Kidney capillary endothelial cell (primary cell): ENCODE measurements around the gene TOX2.

Experiments used
- DNase-seq: peaks from one replicate; pipeline ENCODE4 v3.0.0-alpha.2; 2018; ENCODE audit warnings: low spot score

The TOX2 gene

DNA sequence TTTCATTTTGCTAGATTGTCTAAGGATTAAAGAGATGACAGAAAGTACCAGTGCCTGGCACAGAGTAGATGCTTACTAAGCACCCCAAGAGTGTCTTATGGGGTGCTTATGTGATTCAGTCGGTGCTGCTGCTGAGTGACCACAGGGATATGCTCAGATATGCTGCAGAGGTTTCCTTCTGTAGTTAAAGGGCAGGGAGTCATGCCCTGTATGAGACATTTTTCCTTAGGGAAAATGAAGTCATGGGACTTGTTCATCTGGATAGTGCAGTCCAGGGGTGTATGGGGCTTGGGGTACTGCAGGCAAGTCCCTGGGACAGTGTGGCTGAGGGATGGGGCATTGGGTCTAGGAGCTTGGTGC is 25.1 kb downstream of the TOX2 start:
- DNase-seq, result no peak

DNA sequence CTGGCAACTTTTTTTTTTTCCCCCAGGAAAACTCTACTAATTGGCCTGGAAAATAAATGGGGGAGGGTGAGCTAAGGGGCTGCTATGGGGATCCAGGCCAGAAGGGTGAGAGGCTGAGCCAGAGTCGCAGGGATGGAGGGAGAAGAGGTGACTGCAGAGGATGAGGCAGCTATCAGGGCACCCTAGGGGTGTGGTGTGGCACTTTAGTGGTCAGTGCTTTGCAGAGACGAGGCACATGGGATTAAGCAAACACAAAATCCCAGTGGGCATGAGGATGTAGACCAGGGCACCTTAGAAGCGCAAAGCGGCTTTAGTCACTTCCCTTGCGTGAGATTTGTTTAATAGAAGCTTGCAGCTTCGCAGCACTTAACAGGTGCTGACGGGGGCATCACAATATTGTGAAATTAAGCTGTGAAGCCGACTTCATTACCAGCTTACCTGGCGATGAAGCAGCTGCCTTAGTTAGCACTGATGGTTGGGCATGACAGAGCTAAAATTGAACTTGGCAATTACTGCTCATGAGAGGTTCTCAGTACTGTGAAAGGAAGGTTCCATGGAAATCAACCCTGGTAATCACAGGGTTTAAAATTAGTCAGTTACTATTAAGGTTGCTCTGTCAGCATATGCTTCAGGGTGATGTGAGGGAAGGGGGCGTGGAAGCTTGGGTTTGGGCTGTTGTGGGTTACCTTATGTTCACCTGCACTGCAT is 26.0 kb downstream of the TOX2 start:
- no peak for DNase-seq

DNA sequence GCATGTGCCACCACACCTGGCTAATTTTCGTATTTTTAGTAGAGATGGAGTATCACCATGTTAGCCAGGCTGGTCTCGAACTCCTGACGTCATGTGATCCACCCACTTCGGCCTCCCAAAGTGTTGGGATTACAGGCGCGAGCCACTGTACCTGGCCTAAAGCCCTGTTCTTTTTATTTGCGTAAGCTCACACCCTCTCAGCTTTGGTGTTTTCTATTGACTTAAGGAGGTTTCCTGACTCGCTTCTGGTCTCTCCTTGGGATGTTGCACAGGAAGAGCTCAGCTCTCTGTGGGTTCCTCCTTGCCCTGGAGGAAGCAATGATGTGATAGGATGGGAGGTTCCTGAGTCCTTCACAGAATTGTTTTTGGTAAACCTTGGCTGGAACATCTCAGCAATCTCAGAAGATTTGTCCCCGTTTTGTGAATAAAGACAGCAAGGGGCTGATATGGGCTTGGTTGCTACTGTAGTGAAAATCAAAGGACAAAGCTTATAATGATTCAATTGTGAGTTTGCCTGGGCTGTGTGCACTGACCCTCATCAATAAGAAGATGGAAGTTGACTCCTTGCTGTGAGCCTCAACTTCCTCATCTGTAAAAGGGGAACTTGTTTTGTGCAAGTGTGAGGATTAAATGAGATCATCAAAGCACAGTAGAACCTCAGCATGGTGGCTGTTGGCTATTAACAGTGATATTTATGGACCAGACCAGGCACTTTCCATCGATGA is 27.0 kb downstream of the TOX2 start:
- DNase-seq, result no peak

DNA sequence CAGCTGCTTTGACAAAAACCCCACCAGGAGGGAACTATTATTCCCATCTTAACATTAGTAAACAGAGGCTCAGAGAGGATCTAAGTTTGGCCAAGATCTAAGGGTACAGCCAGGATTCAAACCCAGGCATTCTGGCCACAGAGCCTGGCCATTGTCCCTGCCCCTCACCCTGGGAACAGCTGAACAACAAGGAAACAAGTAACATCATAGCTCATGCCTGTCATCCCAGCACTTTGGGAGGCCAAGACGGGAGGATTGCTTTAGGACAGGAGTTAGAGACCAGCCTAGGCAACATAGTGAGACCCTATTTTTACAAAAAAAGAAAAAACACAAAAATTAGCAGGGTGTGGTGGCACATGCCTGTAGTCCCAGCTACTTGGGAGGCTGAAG is 27.5 kb downstream of the TOX2 start:
- no peak for DNase-seq

DNA sequence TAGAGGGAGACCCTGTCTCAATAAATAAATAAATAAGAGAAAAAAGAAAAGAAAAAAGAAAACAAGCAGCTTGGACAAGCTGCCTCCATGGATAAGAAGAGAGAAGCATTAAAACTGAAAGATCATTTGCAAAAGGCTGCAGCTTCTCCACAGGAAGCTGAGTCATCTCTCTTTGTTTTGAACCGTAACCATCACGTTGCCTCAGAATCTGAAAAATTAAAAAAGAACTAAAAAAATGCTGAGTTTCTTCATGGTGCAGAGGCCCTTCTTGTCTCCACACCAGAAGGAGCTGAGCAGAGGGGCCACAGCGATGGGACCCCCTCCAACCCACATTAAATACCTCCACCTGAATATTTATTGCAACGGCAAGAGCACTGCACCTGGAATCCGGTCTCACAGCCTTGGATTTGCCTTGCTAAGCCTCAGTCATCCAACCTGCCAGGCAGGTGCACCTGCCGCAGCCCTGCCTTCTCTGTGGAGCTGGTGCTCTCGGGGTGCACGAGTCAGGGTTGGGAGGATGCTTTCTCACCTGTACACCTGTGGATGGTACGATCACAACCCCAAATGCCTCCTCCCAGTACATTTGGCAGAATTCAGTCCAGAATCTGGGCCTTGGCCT is 28.1 kb downstream of the TOX2 start:
- peak; percentile 52 for DNase-seq

DNA sequence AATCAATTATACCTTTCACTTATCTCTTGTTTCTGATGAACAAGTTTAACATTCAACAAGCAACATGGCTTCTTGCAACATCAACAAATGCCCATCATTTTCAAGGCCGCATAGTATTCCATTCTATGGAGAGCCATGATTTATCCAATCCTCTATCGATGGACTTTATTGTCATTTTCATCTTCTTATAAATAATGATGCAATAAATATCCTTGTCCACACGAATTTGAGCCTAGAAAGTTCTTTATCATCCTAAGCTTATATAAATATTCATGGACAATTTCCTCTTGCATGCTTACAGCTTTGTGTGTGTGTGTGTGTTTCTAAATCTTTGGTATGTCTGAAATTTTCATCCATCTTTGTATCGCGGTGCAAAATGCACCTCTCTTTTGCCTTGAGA is 29.1 kb downstream of the TOX2 start:
- DNase-seq, result no peak

DNA sequence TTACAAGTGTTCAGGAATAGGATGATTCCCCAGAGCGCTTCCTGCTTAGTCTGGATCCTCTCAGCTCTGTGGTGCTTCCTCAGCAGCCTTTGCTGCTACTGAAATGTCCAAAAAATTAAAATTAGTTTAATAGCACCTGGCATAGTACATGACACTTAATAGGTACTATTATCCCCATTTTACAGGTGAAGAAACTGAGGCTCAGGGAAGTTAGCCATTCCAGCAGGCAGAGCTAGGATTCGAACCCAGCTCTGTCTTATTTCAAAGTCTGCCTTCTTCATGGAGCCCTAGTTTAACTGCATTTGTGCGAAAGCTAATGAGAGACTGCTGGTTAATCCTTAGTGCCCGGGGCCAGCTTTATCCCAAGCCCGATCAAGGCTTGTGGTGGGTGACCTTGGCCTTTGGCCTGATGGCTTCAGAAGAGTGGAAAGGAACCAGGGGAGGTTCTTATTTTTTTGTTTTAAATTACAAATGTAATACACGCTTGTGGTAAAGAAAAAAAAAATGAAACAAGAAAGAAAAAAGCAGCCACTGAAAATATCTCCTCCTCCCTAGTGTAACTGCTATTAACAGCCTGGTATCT is 30.1 kb downstream of the TOX2 start:
- no peak for DNase-seq

DNA sequence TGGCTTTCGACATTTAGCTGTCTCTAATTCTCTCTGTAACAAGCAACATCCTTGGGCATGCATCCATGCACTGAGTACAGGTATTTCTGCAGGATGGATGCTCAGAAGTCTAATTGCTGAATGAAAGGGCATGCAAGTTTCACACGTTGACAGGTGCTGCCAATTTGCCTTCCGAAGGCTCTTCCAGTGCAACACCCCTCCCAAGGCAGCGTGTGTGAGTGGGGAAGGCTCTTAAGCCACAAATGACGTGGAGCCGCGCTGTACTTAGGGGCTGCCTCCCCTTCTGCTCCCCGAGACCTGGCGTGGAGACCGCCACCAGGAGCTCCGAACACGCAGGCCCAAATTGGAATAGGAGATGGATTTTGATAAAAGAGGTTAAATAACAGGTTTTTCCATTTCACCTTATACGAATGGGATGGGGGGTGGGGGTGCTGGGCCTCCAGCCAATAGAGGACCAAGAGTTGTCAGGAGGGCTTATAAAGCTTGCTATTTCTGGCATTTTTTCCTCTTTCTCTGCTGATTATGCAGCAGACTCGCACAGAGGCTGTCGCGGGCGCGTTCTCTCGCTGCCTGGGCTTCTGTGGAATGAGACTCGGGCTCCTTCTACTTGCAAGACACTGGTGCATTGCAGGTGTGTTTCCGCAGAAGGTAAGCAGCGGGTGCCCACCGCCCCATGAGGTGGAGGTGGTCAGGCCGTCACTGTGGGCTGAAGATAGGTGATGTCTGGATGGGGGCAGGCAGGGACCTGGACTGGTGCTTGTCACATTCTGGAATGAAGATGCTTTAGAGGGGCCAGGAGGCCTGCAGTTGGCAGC is 30.9 kb downstream of the TOX2 start:
- DNase-seq, result no peak

DNA sequence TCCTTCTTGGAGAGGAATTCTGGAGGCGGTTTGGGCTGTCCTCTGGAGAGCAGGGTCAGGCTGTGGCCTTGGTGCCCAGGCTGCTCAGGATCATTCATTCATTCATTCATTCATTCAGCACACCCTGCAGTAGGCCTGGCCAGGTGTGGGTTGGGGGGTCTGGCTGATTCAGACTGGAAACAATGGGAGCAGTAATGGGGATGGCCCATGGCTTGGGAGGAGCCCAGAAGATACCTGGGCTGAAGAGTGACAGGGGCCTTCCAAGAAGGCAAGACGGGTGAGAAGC is 31.5 kb downstream of the TOX2 start:
- no peak for DNase-seq

DNA sequence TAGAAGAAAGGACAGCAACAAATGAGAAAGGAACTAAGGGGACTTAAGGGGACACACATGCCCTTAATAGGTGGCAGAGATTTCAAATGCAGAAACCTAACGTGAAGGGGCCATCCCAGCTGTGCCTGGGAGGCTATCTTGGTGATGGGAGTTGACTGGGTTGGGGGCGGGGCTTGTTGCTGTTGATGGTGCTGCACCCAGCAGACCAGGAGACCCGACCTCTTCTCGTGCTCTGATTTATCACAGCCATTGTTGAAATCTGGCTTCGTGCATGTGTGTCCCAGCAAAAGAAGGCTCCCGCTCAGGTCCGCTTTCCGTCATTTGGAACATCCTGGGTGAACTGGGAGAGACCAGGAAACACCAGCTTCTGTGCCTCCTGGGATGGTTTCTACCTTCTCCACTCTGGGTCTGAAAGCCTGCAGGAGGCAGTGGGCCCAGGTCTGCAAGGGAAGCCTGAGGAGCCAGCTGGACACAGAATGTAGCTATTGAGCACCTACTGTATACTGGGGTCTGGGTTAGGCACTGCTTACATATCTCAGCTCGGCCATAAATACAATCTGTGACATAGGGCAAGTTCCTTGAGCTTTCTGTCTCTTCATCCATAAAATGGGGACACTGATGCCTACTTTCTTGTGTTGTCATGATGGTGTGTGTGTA is 32.1 kb downstream of the TOX2 start:
- no peak for DNase-seq

DNA sequence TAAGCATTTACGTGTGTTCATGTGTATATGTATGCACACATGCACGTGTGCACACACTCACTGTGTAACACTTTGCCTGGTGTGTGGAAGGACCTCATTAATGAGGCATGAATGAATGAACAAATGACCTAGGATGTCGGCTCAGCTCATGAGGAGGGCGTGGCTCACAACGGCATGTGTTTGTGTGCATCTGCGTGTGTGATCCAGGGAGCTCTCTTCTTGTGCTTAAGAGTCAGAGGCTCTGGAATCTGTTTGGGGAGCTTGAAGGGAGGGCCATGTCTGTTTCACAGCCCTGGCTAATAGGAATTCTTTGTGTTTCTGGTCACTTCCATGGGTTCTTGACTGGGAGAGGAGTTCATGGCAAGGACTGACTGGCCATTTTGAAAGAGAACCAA is 32.7 kb downstream of the TOX2 start:
- no peak for DNase-seq

DNA sequence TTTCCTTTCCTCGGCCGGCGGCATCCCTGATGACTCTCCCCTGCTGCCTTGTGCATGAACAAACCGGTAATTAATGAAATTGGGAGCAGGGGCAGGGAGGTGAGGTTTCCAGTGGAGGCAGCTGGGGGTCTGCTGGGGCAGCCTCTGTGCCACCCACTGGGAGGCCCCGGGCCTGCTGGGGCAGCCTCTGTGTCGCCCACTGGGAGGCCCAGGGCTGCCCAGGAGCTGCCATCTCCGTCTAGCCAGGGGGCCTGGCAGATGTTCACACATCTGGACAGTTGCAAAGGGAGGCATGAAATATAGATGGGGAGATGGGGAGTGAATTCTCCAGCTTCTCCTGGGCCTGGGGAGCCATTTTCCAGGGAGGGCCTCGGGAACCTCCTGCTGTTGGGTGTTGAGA is 33.8 kb downstream of the TOX2 start:
- no peak for DNase-seq

DNA sequence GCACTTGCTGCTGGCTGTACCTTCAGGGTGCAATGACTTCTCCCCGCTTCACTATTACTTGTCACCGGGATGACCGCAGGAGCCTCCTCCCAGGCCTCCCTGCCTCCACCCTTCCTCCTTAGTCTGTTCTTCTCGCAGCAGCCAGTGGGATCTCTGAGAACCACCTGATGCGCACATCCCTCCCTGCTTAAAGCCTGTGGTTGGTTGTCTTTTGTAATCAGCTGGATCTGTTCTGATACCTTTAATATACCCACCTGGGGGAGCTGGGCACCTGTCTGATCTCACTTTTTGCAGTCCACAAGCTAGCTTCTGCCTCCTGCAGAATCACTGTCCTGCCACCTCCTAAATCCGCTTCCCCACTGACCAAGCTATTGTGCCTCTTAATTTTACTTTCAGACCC is 34.6 kb downstream of the TOX2 start:
- no peak for DNase-seq

DNA sequence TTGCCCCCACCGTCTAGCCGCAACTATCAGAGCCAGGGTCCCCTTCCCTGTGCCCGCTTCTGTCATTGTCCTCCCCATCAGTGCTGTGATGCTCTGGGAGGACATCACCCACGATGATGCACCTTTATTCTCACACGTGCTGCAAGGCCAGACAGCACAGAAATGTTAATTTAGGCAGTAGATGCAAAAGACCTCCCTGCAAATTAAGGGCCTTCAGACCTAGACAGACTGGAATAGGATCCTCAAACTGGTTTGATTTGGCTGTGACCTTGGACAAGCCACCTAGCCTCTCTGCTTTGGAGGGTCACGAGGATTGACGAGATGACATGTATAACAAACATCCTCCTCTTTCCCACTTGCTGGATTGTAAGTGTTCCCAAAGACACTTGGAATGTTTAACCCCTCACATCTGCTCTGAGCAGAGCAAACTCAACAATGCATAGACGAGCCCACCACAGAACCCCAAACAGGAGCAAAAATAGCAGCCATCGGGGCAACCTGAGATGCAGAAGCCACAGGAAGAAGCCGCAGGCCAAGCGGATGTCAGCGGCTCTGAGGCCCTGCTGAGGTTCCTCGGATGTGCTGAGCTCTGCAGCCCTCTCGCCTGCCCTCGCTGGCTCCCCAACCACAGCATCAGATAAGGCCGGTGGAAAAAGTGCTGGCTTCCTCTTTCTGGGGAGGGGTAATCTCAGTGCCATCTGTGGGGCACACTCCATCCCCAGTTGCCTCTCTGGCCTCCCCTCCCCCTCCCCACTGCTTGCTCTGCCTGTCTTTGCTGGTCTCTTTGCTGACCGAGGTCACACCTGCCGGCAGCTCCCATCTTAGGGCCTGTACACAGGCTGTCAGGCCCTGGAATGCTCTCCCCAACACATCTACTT is 35.3 kb downstream of the TOX2 start:
- no peak for DNase-seq

DNA sequence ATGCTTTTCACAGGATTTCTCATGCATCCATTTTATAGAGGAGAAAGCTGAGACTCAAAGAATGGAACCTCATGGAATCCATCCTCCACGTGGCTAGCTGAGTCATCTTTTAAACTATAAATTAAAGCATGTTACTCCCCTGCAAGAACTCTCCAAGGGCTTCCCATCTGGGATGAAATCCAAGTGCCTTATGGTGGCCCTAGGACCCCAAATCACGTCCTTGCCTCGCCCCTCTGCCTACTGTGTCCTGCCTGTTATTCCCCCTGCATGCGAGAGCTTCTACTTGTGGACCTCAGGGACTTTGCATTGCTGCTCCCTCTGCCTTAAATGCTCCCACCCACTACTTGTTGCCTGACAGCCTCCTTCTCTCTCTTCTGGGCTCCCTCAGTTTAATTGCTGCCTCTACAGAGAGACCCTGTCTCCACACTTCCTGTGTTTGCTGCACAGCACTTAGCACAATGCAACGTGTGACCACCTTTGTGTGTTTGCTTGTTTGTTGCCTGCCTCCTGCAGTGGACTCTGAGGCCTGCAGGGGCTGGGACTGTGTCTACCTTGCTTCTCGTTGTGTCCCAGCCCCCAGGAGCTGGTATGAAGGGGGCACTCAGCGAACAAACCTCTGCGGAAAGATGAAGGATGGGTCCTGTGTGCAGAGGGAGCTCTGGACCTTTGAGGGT is 39.4 kb downstream of the TOX2 start:
- no peak for DNase-seq

DNA sequence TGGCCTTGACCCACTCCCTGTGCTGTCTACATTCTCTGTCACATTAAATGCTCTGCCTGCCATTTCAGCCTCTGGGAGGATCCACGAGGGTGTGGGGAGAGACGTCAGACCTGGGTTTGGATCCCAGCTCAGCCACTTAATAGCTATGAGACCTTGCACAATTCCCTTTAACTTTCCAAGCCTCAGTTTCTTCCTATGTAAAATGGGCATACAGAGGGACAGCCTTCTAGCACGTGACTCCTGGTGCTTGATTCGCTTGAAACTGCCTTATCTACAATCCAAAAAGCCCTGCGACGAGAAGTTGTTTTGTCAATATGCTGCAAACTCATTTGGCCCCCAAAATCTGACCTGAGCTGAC is 40.0 kb downstream of the TOX2 start:
- no peak for DNase-seq

DNA sequence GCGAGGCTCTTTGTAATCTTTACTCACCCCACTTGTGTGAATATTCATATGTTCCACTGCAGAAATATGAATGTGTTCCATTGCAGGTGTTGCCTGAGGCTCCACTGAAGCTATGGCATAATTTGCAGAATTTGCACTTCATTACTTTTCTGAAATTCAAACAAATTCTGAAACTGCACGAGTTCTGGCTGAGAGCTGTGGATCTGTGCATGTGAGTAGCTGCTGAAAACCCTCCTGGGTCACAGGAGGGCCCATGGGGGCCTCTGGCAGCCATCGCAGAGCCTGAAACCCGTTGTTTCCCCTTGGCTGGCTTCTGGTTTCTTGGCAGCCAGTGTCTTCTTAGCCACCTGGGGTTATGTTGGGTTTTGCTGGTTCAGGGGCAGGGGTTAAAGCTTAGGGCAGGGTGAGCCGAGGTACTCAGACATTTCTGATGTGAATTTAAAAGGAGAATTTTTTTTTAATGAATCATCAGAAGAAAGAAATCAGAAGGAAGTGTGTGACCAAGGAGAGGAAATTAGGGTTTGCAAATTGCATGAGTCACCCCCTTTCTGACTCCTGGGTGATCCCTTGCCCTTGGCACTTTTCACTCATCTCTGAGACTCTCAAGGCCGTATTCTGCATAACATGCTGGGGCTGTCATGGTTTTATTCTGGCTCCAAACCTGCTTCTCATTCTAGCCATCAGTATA is 40.6 kb downstream of the TOX2 start:
- DNase-seq, result peak; percentile 99

DNA sequence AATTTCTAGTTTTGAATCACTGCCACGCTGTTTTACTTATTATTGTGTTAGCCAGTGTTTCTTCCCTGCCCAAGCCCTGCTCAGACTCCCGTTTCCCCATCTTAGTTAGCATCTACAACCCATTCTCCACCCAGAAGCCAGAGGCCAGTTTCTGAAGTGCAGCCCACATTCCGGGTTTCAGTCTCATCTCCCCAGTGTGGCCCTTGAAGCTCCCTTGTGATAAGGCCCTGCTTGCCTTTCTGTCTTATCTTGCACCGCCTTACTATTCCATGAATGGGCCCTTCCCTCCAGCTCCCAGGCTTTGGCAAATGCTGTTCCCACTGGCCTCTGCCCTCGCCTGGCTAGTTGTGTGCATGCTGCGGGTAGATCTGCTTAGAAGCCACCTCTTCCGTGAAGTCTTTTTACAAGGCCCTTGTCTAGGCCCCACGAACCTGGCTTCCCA is 41.1 kb downstream of the TOX2 start:
- DNase-seq, result no peak

DNA sequence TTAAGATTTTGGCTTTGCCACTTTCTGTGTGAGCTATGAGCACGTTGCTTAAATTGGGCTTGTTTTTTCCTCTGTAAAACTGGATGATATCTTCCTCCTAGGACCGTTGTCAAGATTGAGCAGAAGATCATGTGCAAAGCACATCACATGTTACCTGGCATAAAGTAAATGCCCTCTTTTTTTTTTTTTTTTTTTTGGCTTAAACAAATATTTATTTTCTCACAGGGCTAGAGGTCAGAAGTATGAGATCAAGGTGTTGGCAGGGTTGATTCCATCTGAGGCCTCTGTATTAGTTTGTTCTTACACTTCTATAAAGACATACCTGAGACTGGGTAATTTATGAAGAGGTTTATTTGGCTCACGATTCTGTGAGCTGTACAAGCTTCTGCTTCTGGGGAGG is 42.7 kb downstream of the TOX2 start:
- no peak for DNase-seq

DNA sequence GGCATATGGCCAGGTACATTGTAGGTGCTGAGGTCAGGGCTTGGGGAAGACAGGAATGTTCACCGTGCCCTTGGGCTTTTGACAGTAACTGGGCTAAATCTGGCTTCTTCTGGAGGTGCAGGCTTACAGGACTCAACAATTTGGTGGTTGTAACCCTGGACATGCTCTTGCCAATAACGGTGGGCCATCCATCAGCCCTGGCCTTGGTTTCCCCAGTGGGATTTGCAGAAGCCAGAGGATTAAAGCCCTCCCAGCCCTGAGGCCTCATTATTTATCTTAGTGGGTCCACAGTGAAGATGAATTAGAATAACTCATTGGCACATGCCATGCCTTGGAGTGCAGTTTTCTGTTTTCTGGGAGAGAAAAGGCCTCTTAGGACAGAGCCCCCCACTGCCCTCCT is 44.0 kb downstream of the TOX2 start:
- DNase-seq, result no peak
